Measurements from ENCODE around the gene CXCL12.

Gene CXCL12

GRCh38 chr10:44416021-44416771 lies 31.3 kb upstream of the CXCL12 start:
- no peak overlapping the region for H3K4me3 ChIP-seq (ENCODE audit: low read depth, low read length)
- TF ChIP-seq CTCF (IDR thresholded peaks at IDR 0.05; ENCODE audit: control insufficient read depth, extremely low read depth, insufficient read depth), result no peak
- DNase-seq (ENCODE audit: low read depth), result no peak

DNA sequence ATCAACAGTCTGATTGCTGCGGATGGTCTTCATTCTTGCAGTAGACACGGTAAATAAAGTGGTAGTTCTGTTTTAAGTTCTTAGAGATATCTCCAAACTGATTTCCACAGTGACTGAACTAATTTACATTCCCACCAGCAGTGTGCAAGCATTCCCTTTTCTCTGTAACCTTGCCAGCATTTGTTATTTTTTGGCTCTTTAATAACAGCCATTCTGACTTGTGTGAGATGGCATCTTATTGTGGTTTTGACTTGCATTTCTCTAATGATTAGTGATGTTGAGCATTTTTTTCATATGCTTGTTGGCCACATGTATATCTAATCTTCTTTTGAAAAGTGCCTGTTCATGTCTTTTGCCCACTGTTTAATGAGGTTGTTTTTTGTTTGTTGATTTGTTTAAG lies 30.2 kb upstream of the CXCL12 start:
- TF ChIP-seq CTCF (IDR thresholded peaks at IDR 0.05; ENCODE audit: control insufficient read depth, extremely low read depth, insufficient read depth), result no peak
- no peak overlapping the region for H3K4me3 ChIP-seq (ENCODE audit: low read depth, low read length)
- DNase-seq (ENCODE audit: low read depth), result no peak

GRCh38 chr10:44413416-44413815 lies 28.5 kb upstream of the CXCL12 start:
- no peak for DNase-seq (ENCODE audit: low read depth)
- H3K4me3 ChIP-seq (ENCODE audit: low read depth, low read length), result no peak overlapping the region
- TF ChIP-seq CTCF (IDR thresholded peaks at IDR 0.05; ENCODE audit: control insufficient read depth, extremely low read depth, insufficient read depth), result no peak

- H3K4me3 ChIP-seq (ENCODE audit: low read depth, low read length), result no peak overlapping the region
- DNase-seq (ENCODE audit: low read depth), result no peak
- TF ChIP-seq CTCF (IDR thresholded peaks at IDR 0.05; ENCODE audit: control insufficient read depth, extremely low read depth, insufficient read depth), result no peak
Observed at GRCh38 chr10:44411251-44411650, 26.4 kb upstream of the CXCL12 start.

DNA sequence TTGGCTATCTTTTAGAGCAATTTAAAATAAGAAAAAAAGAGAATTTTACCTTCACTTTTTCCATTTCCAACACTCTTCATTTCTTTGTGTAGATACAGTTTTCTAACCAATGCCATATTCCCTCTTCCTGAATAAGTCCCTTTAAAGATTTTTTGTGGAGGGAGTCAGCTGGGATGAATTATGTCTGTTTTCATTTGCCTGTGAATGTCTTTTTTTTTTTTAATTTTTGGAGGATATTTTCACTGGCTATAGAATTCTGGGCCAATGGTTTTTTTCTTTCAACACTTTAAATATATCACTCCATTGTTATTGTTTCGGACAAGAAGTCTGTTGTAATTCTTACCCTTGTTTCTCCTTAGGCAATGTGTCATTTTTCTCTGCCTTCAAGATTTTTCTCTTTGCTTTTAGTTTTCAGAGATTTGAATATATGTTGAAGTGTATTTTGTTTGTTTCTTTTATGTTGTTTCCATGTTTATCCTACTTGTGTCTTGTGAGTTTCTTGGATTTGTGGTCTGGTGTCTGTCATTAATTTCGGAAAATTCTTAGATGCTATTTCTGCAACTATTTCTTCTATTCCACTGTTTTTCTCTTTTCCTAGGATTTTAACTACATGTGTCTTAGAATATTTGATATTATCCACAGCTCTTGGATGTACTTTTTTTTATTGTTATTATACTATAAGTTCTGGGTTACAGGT lies 20.0 kb upstream of the CXCL12 start:
- DNase-seq (ENCODE audit: low read depth), result no peak
- TF ChIP-seq CTCF (IDR thresholded peaks at IDR 0.05; ENCODE audit: control insufficient read depth, extremely low read depth, insufficient read depth), result no peak
- H3K4me3 ChIP-seq (ENCODE audit: low read depth, low read length), result no peak overlapping the region

DNA sequence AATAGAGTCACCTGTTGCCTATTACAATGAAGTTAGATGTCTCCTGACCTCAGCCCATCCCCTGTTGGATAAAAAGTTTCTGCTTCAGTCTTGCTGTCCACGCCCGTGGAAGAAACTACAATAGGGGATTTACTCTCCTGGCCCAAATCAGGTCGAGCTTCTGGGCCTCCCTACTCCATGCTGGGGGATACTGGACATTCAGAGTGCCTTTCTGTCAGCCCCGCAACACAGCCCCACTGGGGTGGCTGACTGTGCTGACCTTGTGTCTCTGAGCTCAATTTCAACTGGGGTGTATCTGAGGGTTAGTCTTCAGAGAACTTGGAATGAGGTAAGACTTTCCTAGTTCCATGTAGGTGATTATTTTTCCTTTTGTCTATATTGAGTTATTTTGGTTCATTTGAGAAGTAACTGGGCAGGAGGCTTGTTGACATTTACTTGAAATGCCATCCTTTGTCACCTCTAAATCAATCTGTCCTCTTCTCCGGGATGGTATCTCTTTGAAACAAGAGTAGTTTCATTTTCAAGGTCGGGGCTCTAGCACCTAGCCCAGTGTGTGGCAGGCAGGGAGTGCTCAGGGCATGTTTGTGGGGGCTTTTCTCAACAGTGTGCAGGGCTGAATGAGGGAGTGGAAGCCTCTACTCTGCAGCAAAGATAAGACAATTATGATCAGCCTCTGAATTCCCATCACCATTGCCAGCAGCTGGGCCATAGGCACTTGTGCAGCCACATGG lies 17.7 kb upstream of the CXCL12 start:
- no peak for DNase-seq (ENCODE audit: low read depth)
- no peak for TF ChIP-seq CTCF (IDR thresholded peaks at IDR 0.05; ENCODE audit: control insufficient read depth, extremely low read depth, insufficient read depth)
- H3K4me3 ChIP-seq (ENCODE audit: low read depth, low read length), result no peak overlapping the region
